Neutrophil (primary cell): ENCODE measurements around the gene FAM237B.

Source experiments
- H3K27ac ChIP-seq: fragments of 200-600 bp; sonication (generic); 2 replicates; pipeline ENCODE4 v1.5.1; 2016; ENCODE audit warnings: mild to moderate bottlenecking, moderate library complexity
- H3K27me3 ChIP-seq: fragments of 200-600 bp; sonication (generic); 2 replicates; pipeline ENCODE4 v1.6.0; 2016; ENCODE audit warnings: mild to moderate bottlenecking
- H3K36me3 ChIP-seq: fragments of 200-600 bp; sonication (generic); 2 replicates; pipeline ENCODE4 v1.5.1; 2017
- H3K4me1 ChIP-seq, 2 experiments: fragments of 200-600 bp in 1 of 2; sonication (generic) in 1 of 2; 1 replicate in 1 of 2; 2 replicates in 1 of 2; pipeline versions ENCODE4 v1.5.1 to v1.6.1; 2013 to 2016; ENCODE audit warnings: low read depth in 1 of 2, low read length in 1 of 2, mild to moderate bottlenecking in 1 of 2, moderate library complexity in 1 of 2; ENCODE audit not compliant: control insufficient read depth in 1 of 2, insufficient read depth in 1 of 2
- H3K4me3 ChIP-seq, 2 experiments: fragments of 200-600 bp in 1 of 2; sonication (generic) in 1 of 2; 1 replicate in 1 of 2; 2 replicates in 1 of 2; pipeline ENCODE4 v1.5.1; 2013 to 2016; ENCODE audit warnings: low read depth in 1 of 2, low read length in 1 of 2, mild to moderate bottlenecking in 1 of 2, moderate library complexity in 1 of 2
- H3K9me3 ChIP-seq: fragments of 200-600 bp; sonication (generic); 2 replicates; pipeline ENCODE4 v1.5.1; 2016
- CTCF ChIP-seq: fragments of 200-600 bp; sonication (generic); IDR thresholded peaks from 2 replicates; pipeline ENCODE4 v1.5.1; 2016; ENCODE audit warnings: antibody characterized with exemption

Gene FAM237B

GRCh38 chr7:90322837-90323236, 1.7 kb upstream of the FAM237B start:
- Histone ChIP-seq H3K36me3 (no peaks in the 10 kb centered on the region), H3K9me3 (no peaks in the 10 kb centered on the region), H3K4me3 (no peak overlapping the region), H3K27ac (no peak overlapping the region), H3K4me1 (peaks cover 8 to 27% of the 10 kb centered on the region in 2 experiments), H3K27me3 (peaks cover 88% of the 10 kb centered on the region)
- TF ChIP-seq CTCF = no peak

GRCh38 chr7:90320418-90320800, 695 bp downstream of the FAM237B start:
- Histone ChIP-seq H3K27me3 (peaks cover 97% of the 10 kb centered on the region), H3K4me1 (peaks cover 8 to 27% of the 10 kb centered on the region in 2 experiments), H3K27ac (no peak overlapping the region), H3K4me3 (peak overlapping the region; percentile 24 to 55), H3K36me3 (no peaks in the 10 kb centered on the region), H3K9me3 (no peaks in the 10 kb centered on the region)
- TF ChIP-seq CTCF = no peak

DNA sequence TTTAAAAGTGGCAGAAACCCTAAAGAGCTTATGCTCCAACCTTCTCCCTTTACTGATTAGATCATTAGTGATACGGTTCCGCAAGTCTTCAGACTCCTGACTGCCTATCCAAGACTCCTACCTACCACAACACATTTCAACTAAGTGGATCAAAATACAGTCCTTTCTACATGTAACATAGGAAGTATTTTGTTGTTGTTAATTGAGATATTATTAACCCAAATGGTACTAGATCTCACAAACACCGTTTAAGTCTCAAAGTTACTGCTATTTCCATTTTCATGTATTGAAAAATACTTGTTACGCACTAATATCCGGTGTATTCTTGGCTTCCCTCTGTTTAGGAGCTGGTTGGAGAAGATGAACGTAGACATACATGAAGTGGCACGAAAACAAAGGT, 1.1 kb downstream of the FAM237B start:
- H3K4me3 ChIP-seq = no peak overlapping the region
- no peaks in the 10 kb centered on the region for H3K36me3 ChIP-seq
- peaks cover 97% of the 10 kb centered on the region for H3K27me3 ChIP-seq
- peaks cover 8 to 27% of the 10 kb centered on the region in 2 experiments for H3K4me1 ChIP-seq
- no peak overlapping the region for H3K27ac ChIP-seq
- no peak for TF ChIP-seq CTCF
- H3K9me3 ChIP-seq = no peaks in the 10 kb centered on the region

- H3K27ac ChIP-seq = no peak overlapping the region
- no peaks in the 10 kb centered on the region for H3K36me3 ChIP-seq
- H3K9me3 ChIP-seq = no peaks in the 10 kb centered on the region
- no peak for TF ChIP-seq CTCF
- H3K4me1 ChIP-seq = no peaks in the 10 kb centered on the region
- H3K4me3 ChIP-seq = no peak overlapping the region
- peaks cover 46% of the 10 kb centered on the region for H3K27me3 ChIP-seq
These were observed 7.2 kb downstream of the FAM237B start for GRCh38 chr7:90313907-90314306.

DNA sequence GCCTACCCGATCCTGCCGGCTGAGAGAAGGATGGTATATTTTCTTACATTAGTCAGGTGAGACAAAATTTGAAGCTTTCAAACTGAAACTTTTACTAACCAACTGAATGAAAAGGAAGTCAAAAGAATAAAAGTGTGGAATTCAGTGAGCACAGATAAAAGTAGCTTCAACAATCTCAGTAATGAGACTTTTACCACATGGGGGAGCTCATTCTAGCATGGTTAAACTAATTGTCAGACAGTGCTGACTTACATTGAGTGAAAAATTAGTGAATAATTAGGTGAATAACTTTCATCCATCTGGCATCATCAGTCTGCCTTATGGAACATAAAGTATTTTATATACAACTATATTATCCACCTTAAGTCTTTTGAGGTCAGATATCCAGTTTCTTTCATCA, 8.4 kb downstream of the FAM237B start:
- peaks cover 34% of the 10 kb centered on the region for H3K27me3 ChIP-seq
- no peaks in the 10 kb centered on the region for H3K4me1 ChIP-seq
- no peak overlapping the region for H3K4me3 ChIP-seq
- TF ChIP-seq CTCF = no peak
- no peak overlapping the region for H3K27ac ChIP-seq
- H3K9me3 ChIP-seq = no peaks in the 10 kb centered on the region
- H3K36me3 ChIP-seq = no peaks in the 10 kb centered on the region

- no peak overlapping the region for H3K27ac ChIP-seq
- TF ChIP-seq CTCF = no peak
- no peaks in the 10 kb centered on the region for H3K36me3 ChIP-seq
- H3K4me1 ChIP-seq = no peaks in the 10 kb centered on the region
- H3K27me3 ChIP-seq = peaks cover 18% of the 10 kb centered on the region
- no peak overlapping the region for H3K4me3 ChIP-seq
- no peaks in the 10 kb centered on the region for H3K9me3 ChIP-seq
These were observed 9.9 kb downstream of the FAM237B start for GRCh38 chr7:90311175-90311574.
